GM12878 (cell line): ENCODE data around the gene WDR59. TPM values are rescaled to one million over a fixed set of nuclear protein-coding genes. Genes with fewer than 3 reads are reported as not detected.

Experiments
- ATAC-seq: fragments of 200-7000 bp; cut with Tn5 transposase; 3 replicates; pipeline ENCODE4 v1.9.1; 2020; ENCODE audit warnings: mild to moderate bottlenecking, moderate library complexity
- BruUV-seq: library from RNA; stranded (reverse); fragments of 400-500 nt; replicated peaks from 2 replicates; lab custom pipeline; 2021; lab: Mats Ljungman, UMichigan
- CTCF ChIA-PET: fragments of 300-600 bp; sonication (Branson Sonifier 250); formaldehyde crosslinking; extraction: SDS; loops from one replicate; lab custom pipeline; 2021; ENCODE audit warnings: inconsistent platforms; lab: Yijun Ruan, JAX
- POLR2A ChIA-PET: fragments of 350-600 bp; formaldehyde crosslinking; extraction: SDS; loops from one replicate; lab custom pipeline; 2021; ENCODE audit warnings: inconsistent platforms; lab: Charles Lee
- RAD21 ChIA-PET: fragments of 300-600 bp; sonication (Branson Sonifier 250); formaldehyde crosslinking; loops from one replicate; lab custom pipeline; 2023; ENCODE audit warnings: antibody characterized with exemption; ENCODE audit not compliant: unreplicated experiment; lab: Charles Lee
- SMC1A ChIA-PET: fragments of 300-600 bp; sonication (Branson Sonifier 250); formaldehyde crosslinking; loops from one replicate; lab custom pipeline; 2023; ENCODE audit not compliant: unreplicated experiment, uncharacterized antibody; lab: Charles Lee
- DNase-seq: peaks from one replicate; pipeline ENCODE4 v3.0.0-alpha.2; 2011; ENCODE audit warnings: low read depth, low spot score
- FAIRE-seq: peaks from 3 replicates; lab custom pipeline; 2011; peaks lifted over from hg19 to GRCh38; lab: Jason Lieb, UNC
- H2AFZ ChIP-seq: 2 replicates; pipeline ENCODE4 v1.6.0; 2011; ENCODE audit warnings: low read depth, low read length, control low read depth; ENCODE audit not compliant: control insufficient read depth
- H3K27ac ChIP-seq: 2 replicates; pipeline ENCODE4 v1.5.1; 2011; ENCODE audit warnings: control low read depth; ENCODE audit not compliant: control insufficient read depth, insufficient read depth
- H3K27me3 ChIP-seq, 2 experiments: replicated peaks in 1 of 2; 2 replicates each; pipeline versions ENCODE4 v1.6.0 to v1.6.1; 2011; ENCODE audit warnings: low read length in 1 of 2; ENCODE audit not compliant: control insufficient read depth in 2 of 2, insufficient read depth in 2 of 2
- H3K36me3 ChIP-seq, 2 experiments: 2 replicates each; pipeline ENCODE4 v1.5.1; 2011; ENCODE audit warnings: low read length in 1 of 2; ENCODE audit not compliant: control insufficient read depth in 2 of 2, insufficient read depth in 2 of 2
- H3K4me1 ChIP-seq: 2 replicates; pipeline ENCODE4 v1.6.1; 2011; ENCODE audit warnings: mild to moderate bottlenecking, low read length, moderate library complexity, mixed read lengths; ENCODE audit not compliant: control insufficient read depth, insufficient read depth
- H3K4me2 ChIP-seq: 2 replicates; pipeline ENCODE4 v1.6.0; 2011; ENCODE audit warnings: control low read depth; ENCODE audit not compliant: control insufficient read depth, insufficient read depth
- H3K4me3 ChIP-seq: fragments of 200-600 bp; sonication (generic); 2 replicates; pipeline ENCODE4 v1.5.1; 2016
- H3K79me2 ChIP-seq: 2 replicates; pipeline ENCODE4 v1.6.0; 2011; ENCODE audit warnings: low read length; ENCODE audit not compliant: control insufficient read depth, insufficient read depth
- H3K9ac ChIP-seq: 2 replicates; pipeline ENCODE4 v1.8.0; 2011; ENCODE audit warnings: low read length, control low read depth, mixed read lengths; ENCODE audit not compliant: control insufficient read depth, insufficient read depth
- H3K9me3 ChIP-seq: replicated peaks from 3 replicates; pipeline ENCODE4 v1.5.1; 2011; ENCODE audit warnings: mild to moderate bottlenecking, low read length; ENCODE audit not compliant: control insufficient read depth, insufficient read depth
- H4K20me1 ChIP-seq: 2 replicates; pipeline ENCODE4 v1.6.0; 2011; ENCODE audit not compliant: control insufficient read depth, insufficient read depth
- BCL11A ChIP-seq: IDR thresholded peaks from 2 replicates; pipeline ENCODE4 v1.6.1; 2011; ENCODE audit warnings: low read depth, low read length
- BRCA1 ChIP-seq: IDR thresholded peaks from 2 replicates; pipeline ENCODE4 v1.6.1; 2011; ENCODE audit warnings: low read depth, low read length, improper control_type of control experiment
- CEBPB ChIP-seq, 2 experiments: fragments of 150-350 bp in 1 of 2; IDR thresholded peaks; 2 replicates each; pipeline ENCODE4 v1.6.1; 2012 to 2014; ENCODE audit warnings: low read depth in 2 of 2, low read length in 2 of 2, borderline replicate concordance in 1 of 2, inconsistent platforms in 1 of 2
- CHD1 ChIP-seq: IDR thresholded peaks from 2 replicates; pipeline ENCODE4 v1.6.1; 2012; ENCODE audit warnings: low read depth, low read length, improper control_type of control experiment
- CTCF ChIP-seq, 3 experiments: IDR thresholded peaks in 2 of 3; conservative IDR thresholded peaks in 1 of 3; 2 replicates each; pipeline ENCODE4 v1.5.1; 2011; ENCODE audit warnings: low read depth in 3 of 3, low read length in 3 of 3, mild to moderate bottlenecking in 3 of 3, control low read depth in 2 of 3, moderate library complexity in 2 of 3, inconsistent platforms in 1 of 3, mixed read lengths in 1 of 3; ENCODE audit not compliant: control insufficient read depth in 2 of 3, insufficient read depth in 1 of 3; ENCODE audit errors: extremely low read depth in 1 of 3
- HDAC6 ChIP-seq: fragments of 200-600 bp; sonication (generic); IDR thresholded peaks from one replicate; pipeline ENCODE4 v1.8.0; 2017; ENCODE audit warnings: antibody characterized with exemption; ENCODE audit not compliant: unreplicated experiment
- LARP7 ChIP-seq: fragments of 450-650 bp; IDR thresholded peaks from 2 replicates; pipeline ENCODE4 v1.6.1; 2017; ENCODE audit warnings: mild to moderate bottlenecking
- NFIC ChIP-seq: IDR thresholded peaks from 2 replicates; pipeline ENCODE4 v1.6.1; 2012; ENCODE audit warnings: low read depth, mild to moderate bottlenecking, inconsistent platforms, low read length, moderate library complexity
- RAD51 ChIP-seq: fragments of 450-650 bp; IDR thresholded peaks from 2 replicates; pipeline ENCODE4 v1.6.1; 2016; ENCODE audit warnings: moderate library complexity, mild to moderate bottlenecking, inconsistent platforms
- SMC3 ChIP-seq: IDR thresholded peaks from 2 replicates; pipeline ENCODE4 v1.6.1; 2011; ENCODE audit warnings: low read length, improper control_type of control experiment, borderline replicate concordance
- SPI1 ChIP-seq: IDR thresholded peaks from 2 replicates; pipeline ENCODE4 v1.6.1; 2011; ENCODE audit warnings: low read depth, mild to moderate bottlenecking, low read length, moderate library complexity, borderline replicate concordance; ENCODE audit not compliant: insufficient read depth
- ZNF207 ChIP-seq: fragments of 450-650 bp; IDR thresholded peaks from 2 replicates; pipeline ENCODE4 v1.6.1; 2014; ENCODE audit warnings: antibody characterized with exemption, mild to moderate bottlenecking, borderline replicate concordance
- WGBS: methylation state at CpG from one replicate; pipeline ENCODE4 v1.1.6; 2016; ENCODE audit warnings: low lambda C conversion rate; ENCODE audit not compliant: insufficient replicate concordance, insufficient coverage; ENCODE audit errors: missing lambda C conversion rate; 5-methylcytosine and 5-hydroxymethylcytosine counted together
- in situ Hi-C: fragments of 300-500 bp; cut with MboI; formaldehyde crosslinking; loops from 9 replicates; pipeline ENCODE4 v1.14.3; 2018; ENCODE audit warnings: mixed read lengths
- intact Hi-C: fragments of 100-400 bp; cut with micrococcal nuclease; formaldehyde crosslinking; loops from one replicate; pipeline ENCODE4 v1.14.2; 2022; ENCODE audit not compliant: unreplicated experiment
- polyA plus RNA-seq, 11 experiments: library from polyadenylated mRNA; depleted of rRNA in 4 of 11; unstranded in 6 of 11; stranded (reverse) in 5 of 11; fragments of >200 nt; fragmentation: Nextera tagmentation in 4 of 11; fragmentation: Illumina TruSeq in 1 of 11; extraction: Ambion mirVana in 4 of 11; extraction: Trizol in 1 of 11; gene quantifications; 1 replicate in 1 of 11; 2 replicates in 10 of 11; pipeline versions ENCODE4 v1.2.1 to v1.2.3, GENCODE V29; 2011 to 2016; ENCODE audit warnings: inconsistent platforms in 2 of 11, missing spikeins in 2 of 11, low read depth in 1 of 11
- total RNA-seq, 4 experiments: library from RNA; depleted of rRNA in 3 of 4; stranded (reverse); fragments of >200 nt in 3 of 4; fragmentation: Illumina TruSeq in 1 of 4; extraction: Trizol in 1 of 4; gene quantifications; 2 replicates each; pipeline versions ENCODE4 v1.2.1 to v1.2.3, GENCODE V29; 2013 to 2021
- TF ChIP-seq, protein P1 (sequence below): IDR thresholded peaks from 2 replicates; pipeline ENCODE4 v1.6.1; 2012; ENCODE audit warnings: mild to moderate bottlenecking, low read depth, low read length
- TF ChIP-seq, protein P2 (sequence below): IDR thresholded peaks from 2 replicates; pipeline ENCODE4 v1.6.1; 2011; ENCODE audit warnings: low read depth, mild to moderate bottlenecking, low read length, moderate library complexity, borderline replicate concordance; ENCODE audit errors: extremely low read depth
- TF ChIP-seq, protein P3 (sequence below): IDR thresholded peaks from 2 replicates; pipeline ENCODE4 v1.6.1; 2011; ENCODE audit warnings: mild to moderate bottlenecking, low read depth, low read length, moderate library complexity; ENCODE audit not compliant: insufficient replicate concordance

Gene WDR59
- total and polyA plus RNA-seq, 10 of the 15 experiments (the other 5 are each of a cell fraction or from before 2014, with no cell fraction given) = 9.7 to 78.4 (median 24.5) TPM

GRCh38 chr16:74865922-74866598, 118.9 kb downstream of the WDR59 start:
- H4K20me1 ChIP-seq = no peaks in the 10 kb centered on the region
- ATAC-seq (no peak), DNase-seq (no peak), FAIRE-seq (no peak)
- H3K4me2 ChIP-seq = no peak overlapping the region
- no peak overlapping the region for H2AFZ ChIP-seq
- ChIA-PET POLR2A (no interaction called here), CTCF (interaction anchor here (2.1 to 7.1 kb wide), 2 partner anchors 52 to 155 kb away, joined by 7 to 190 read pairs; no protein-coding TSS in a partner anchor), RAD21 (no interaction called here), SMC1A (interaction anchor here (2.3 to 4.7 kb wide), 2 partner anchors 156 to 245 kb away, joined by 7 to 68 read pairs; no protein-coding TSS in a partner anchor)
- intact Hi-C loops (loop anchor here (10.0 kb wide), 1 partner anchor 129 kb away; the partner anchor contains the start of gene ZNRF1), in situ Hi-C loops (no loop called here)
- no peaks in the 10 kb centered on the region; the same call in 1 of the 2 replicates for H3K4me1 ChIP-seq
- 97% methylated on average over 9 of the region's 12 CpGs for WGBS
- H3K27ac ChIP-seq = no peak overlapping the region
- no TSS peak for BruUV-seq
- H3K4me3 ChIP-seq = no peak overlapping the region
- no peaks in the 10 kb centered on the region for H3K79me2 ChIP-seq
- no peaks in the 10 kb centered on the region for H3K9me3 ChIP-seq
- no peak overlapping the region for H3K9ac ChIP-seq
- TF ChIP-seq, protein P1, sequence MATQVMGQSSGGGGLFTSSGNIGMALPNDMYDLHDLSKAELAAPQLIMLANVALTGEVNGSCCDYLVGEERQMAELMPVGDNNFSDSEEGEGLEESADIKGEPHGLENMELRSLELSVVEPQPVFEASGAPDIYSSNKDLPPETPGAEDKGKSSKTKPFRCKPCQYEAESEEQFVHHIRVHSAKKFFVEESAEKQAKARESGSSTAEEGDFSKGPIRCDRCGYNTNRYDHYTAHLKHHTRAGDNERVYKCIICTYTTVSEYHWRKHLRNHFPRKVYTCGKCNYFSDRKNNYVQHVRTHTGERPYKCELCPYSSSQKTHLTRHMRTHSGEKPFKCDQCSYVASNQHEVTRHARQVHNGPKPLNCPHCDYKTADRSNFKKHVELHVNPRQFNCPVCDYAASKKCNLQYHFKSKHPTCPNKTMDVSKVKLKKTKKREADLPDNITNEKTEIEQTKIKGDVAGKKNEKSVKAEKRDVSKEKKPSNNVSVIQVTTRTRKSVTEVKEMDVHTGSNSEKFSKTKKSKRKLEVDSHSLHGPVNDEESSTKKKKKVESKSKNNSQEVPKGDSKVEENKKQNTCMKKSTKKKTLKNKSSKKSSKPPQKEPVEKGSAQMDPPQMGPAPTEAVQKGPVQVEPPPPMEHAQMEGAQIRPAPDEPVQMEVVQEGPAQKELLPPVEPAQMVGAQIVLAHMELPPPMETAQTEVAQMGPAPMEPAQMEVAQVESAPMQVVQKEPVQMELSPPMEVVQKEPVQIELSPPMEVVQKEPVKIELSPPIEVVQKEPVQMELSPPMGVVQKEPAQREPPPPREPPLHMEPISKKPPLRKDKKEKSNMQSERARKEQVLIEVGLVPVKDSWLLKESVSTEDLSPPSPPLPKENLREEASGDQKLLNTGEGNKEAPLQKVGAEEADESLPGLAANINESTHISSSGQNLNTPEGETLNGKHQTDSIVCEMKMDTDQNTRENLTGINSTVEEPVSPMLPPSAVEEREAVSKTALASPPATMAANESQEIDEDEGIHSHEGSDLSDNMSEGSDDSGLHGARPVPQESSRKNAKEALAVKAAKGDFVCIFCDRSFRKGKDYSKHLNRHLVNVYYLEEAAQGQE = no peak
- TF ChIP-seq RAD51 = no peak
- no peak for TF ChIP-seq SPI1
- no peak for TF ChIP-seq HDAC6
- TF ChIP-seq, protein P2, sequence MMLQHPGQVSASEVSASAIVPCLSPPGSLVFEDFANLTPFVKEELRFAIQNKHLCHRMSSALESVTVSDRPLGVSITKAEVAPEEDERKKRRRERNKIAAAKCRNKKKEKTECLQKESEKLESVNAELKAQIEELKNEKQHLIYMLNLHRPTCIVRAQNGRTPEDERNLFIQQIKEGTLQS = no peak
- TF ChIP-seq CTCF (IDR thresholded peaks at IDR 0.05 in 2 of 3, conservative IDR thresholded peaks at IDR 0.05 in 1 of 3; ENCODE audit: control insufficient read depth in 2 of 3, extremely low read depth in 1 of 3, insufficient read depth in 1 of 3, low read depth in 3 of 3, low read length in 3 of 3) = no peak
- TF ChIP-seq NFIC = no peak
- TF ChIP-seq SMC3 = no peak
- no peak for TF ChIP-seq ZNF207
- TF ChIP-seq BCL11A = no peak
- no peak for TF ChIP-seq LARP7
- TF ChIP-seq BRCA1 = no peak
- no peak for TF ChIP-seq CEBPB (IDR thresholded peaks at IDR 0.05; ENCODE audit: borderline replicate concordance in 1 of 2, low read depth in 2 of 2, low read length in 2 of 2)
- TF ChIP-seq, protein P3, sequence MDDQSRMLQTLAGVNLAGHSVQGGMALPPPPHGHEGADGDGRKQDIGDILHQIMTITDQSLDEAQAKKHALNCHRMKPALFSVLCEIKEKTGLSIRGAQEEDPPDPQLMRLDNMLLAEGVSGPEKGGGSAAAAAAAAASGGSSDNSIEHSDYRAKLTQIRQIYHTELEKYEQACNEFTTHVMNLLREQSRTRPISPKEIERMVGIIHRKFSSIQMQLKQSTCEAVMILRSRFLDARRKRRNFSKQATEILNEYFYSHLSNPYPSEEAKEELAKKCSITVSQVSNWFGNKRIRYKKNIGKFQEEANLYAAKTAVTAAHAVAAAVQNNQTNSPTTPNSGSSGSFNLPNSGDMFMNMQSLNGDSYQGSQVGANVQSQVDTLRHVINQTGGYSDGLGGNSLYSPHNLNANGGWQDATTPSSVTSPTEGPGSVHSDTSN = no peak
- no peak for TF ChIP-seq CHD1
- no peaks in the 10 kb centered on the region for H3K36me3 ChIP-seq
- H3K27me3 ChIP-seq = no peaks in the 10 kb centered on the region
